GM21447 (cell line): ENCODE results near the gene PCARE.

ENCODE experiments used
- ATAC-seq: cut with Tn5 transposase; IDR thresholded peaks from one replicate; pipeline ENCODE4 v1.9.1; 2021; ENCODE audit not compliant: unreplicated experiment

The PCARE gene

GRCh38 chr2:29039718-29040480 lies 34.4 kb downstream of the PCARE start:
- ATAC-seq, result peak; percentile 74

GRCh38 chr2:29035016-29035745 lies 39.1 kb downstream of the PCARE start:
- no peak for ATAC-seq

- ATAC-seq, result no peak
Measured at GRCh38 chr2:29033656-29034055, 40.7 kb downstream of the PCARE start.

- no peak for ATAC-seq
Measured at GRCh38 chr2:29033172-29033571, 41.2 kb downstream of the PCARE start.

- ATAC-seq, result no peak
Measured at GRCh38 chr2:29032189-29032588, 42.1 kb downstream of the PCARE start.

GRCh38 chr2:29031046-29031445 lies 43.3 kb downstream of the PCARE start:
- no peak for ATAC-seq

GRCh38 chr2:29025711-29026110 lies 48.6 kb downstream of the PCARE start:
- no peak for ATAC-seq

GRCh38 chr2:29024882-29025430 lies 49.4 kb downstream of the PCARE start:
- ATAC-seq, result no peak

GRCh38 chr2:29023188-29023587 lies 51.1 kb downstream of the PCARE start:
- ATAC-seq, result no peak

- no peak for ATAC-seq
Measured at GRCh38 chr2:29022679-29023078, 51.6 kb downstream of the PCARE start.

GRCh38 chr2:29021886-29022285 lies 52.4 kb downstream of the PCARE start:
- ATAC-seq, result no peak

- no peak for ATAC-seq
Measured at GRCh38 chr2:29017716-29018435, 56.4 kb downstream of the PCARE start.

- ATAC-seq, result no peak
Measured at GRCh38 chr2:29016504-29016903, 57.8 kb downstream of the PCARE start.

- no peak for ATAC-seq
Measured at GRCh38 chr2:29015701-29016470, 58.4 kb downstream of the PCARE start.

- ATAC-seq, result no peak
Measured at GRCh38 chr2:29014811-29015421, 59.4 kb downstream of the PCARE start.

GRCh38 chr2:29014331-29014730 lies 60.0 kb downstream of the PCARE start:
- no peak for ATAC-seq

- ATAC-seq, result no peak
Measured at GRCh38 chr2:29013057-29013780, 61.1 kb downstream of the PCARE start.

- no peak for ATAC-seq
Measured at GRCh38 chr2:29012211-29012681, 62.1 kb downstream of the PCARE start.
